Measurements from ENCODE around the gene USP13. TPM values are rescaled to one million over a fixed set of nuclear protein-coding genes. Genes with fewer than 3 reads are reported as not detected.

The USP13 gene
- total and polyA plus RNA-seq, 10 of the 15 experiments (the other 5 are each of a cell fraction or from before 2014, with no cell fraction given) = 3.2 to 20.8 (median 9.0) TPM

DNA sequence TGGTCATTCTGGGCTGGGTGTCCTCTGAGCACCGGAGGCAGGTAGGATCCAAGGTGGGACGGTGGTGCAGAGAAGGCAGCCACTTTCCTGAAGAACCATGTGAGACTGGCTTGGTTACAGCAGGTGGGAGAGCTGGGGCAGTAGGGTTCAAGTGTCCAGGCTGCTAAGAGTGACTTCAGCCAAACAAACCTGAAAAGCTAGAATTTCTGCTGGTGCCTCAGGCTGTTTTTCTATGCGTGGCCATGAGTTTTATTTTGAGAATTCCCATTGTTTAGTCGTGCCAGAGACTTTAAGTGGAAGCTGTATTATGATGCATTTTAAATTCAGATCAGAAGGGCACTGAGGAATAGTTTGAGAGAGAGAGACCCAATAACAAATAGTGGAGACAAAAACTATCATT is 20.1 kb downstream of the USP13 start (continued):
- TF ChIP-seq, protein P1, sequence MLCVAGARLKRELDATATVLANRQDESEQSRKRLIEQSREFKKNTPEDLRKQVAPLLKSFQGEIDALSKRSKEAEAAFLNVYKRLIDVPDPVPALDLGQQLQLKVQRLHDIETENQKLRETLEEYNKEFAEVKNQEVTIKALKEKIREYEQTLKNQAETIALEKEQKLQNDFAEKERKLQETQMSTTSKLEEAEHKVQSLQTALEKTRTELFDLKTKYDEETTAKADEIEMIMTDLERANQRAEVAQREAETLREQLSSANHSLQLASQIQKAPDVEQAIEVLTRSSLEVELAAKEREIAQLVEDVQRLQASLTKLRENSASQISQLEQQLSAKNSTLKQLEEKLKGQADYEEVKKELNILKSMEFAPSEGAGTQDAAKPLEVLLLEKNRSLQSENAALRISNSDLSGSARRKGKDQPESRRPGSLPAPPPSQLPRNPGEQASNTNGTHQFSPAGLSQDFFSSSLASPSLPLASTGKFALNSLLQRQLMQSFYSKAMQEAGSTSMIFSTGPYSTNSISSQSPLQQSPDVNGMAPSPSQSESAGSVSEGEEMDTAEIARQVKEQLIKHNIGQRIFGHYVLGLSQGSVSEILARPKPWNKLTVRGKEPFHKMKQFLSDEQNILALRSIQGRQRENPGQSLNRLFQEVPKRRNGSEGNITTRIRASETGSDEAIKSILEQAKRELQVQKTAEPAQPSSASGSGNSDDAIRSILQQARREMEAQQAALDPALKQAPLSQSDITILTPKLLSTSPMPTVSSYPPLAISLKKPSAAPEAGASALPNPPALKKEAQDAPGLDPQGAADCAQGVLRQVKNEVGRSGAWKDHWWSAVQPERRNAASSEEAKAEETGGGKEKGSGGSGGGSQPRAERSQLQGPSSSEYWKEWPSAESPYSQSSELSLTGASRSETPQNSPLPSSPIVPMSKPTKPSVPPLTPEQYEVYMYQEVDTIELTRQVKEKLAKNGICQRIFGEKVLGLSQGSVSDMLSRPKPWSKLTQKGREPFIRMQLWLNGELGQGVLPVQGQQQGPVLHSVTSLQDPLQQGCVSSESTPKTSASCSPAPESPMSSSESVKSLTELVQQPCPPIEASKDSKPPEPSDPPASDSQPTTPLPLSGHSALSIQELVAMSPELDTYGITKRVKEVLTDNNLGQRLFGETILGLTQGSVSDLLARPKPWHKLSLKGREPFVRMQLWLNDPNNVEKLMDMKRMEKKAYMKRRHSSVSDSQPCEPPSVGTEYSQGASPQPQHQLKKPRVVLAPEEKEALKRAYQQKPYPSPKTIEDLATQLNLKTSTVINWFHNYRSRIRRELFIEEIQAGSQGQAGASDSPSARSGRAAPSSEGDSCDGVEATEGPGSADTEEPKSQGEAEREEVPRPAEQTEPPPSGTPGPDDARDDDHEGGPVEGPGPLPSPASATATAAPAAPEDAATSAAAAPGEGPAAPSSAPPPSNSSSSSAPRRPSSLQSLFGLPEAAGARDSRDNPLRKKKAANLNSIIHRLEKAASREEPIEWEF (IDR thresholded peaks at IDR 0.05; ENCODE audit: insufficient replicate concordance, low read depth, low read length) = no peak
- TF ChIP-seq RBBP5 (conservative IDR thresholded peaks at IDR 0.05) = no peak
- no peak for TF ChIP-seq CBX5 (IDR thresholded peaks at IDR 0.05; ENCODE audit: low read depth)
- no peak for TF ChIP-seq JUNB (IDR thresholded peaks at IDR 0.05)
- TF ChIP-seq EED (IDR thresholded peaks at IDR 0.05; ENCODE audit: low read depth) = no peak
- TF ChIP-seq FOS (IDR thresholded peaks at IDR 0.05; ENCODE audit: borderline replicate concordance, extremely low read depth, insufficient read length) = no peak
- TF ChIP-seq ETV6 (conservative IDR thresholded peaks at IDR 0.05 in 1 of 2, IDR thresholded peaks at IDR 0.05 in 1 of 2; ENCODE audit: borderline replicate concordance in 1 of 2, low read depth in 1 of 2) = no peak
- no peak for TF ChIP-seq CREB1 (IDR thresholded peaks at IDR 0.05; ENCODE audit: low read depth)
- no peak for TF ChIP-seq RAD51 (IDR thresholded peaks at IDR 0.05)
- TF ChIP-seq, protein P2, sequence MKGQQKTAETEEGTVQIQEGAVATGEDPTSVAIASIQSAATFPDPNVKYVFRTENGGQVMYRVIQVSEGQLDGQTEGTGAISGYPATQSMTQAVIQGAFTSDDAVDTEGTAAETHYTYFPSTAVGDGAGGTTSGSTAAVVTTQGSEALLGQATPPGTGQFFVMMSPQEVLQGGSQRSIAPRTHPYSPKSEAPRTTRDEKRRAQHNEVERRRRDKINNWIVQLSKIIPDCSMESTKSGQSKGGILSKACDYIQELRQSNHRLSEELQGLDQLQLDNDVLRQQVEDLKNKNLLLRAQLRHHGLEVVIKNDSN (IDR thresholded peaks at IDR 0.05; ENCODE audit: borderline replicate concordance, extremely low read length, insufficient read depth, low read depth, low read length) = no peak
